ENCODE data around the gene CNTNAP2.

GRCh38 chr7:148288592-148289151 lies 2172.1 kb downstream of the CNTNAP2 start:
- TF ChIP-seq, protein P1, sequence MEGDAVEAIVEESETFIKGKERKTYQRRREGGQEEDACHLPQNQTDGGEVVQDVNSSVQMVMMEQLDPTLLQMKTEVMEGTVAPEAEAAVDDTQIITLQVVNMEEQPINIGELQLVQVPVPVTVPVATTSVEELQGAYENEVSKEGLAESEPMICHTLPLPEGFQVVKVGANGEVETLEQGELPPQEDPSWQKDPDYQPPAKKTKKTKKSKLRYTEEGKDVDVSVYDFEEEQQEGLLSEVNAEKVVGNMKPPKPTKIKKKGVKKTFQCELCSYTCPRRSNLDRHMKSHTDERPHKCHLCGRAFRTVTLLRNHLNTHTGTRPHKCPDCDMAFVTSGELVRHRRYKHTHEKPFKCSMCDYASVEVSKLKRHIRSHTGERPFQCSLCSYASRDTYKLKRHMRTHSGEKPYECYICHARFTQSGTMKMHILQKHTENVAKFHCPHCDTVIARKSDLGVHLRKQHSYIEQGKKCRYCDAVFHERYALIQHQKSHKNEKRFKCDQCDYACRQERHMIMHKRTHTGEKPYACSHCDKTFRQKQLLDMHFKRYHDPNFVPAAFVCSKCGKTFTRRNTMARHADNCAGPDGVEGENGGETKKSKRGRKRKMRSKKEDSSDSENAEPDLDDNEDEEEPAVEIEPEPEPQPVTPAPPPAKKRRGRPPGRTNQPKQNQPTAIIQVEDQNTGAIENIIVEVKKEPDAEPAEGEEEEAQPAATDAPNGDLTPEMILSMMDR (conservative IDR thresholded peaks at IDR 0.05): no peak
- TF ChIP-seq ZFX (IDR thresholded peaks at IDR 0.05): no peak

Data from C4-2B (cell line).